ENCODE results near the gene TBC1D14. TPM values are rescaled to one million over a fixed set of nuclear protein-coding genes. Genes with fewer than 3 reads are reported as not detected.

TBC1D14 gene
- total RNA-seq, 4 donors from 2014 or later: 44.8 to 67.7 (median 55.7) TPM

DNA sequence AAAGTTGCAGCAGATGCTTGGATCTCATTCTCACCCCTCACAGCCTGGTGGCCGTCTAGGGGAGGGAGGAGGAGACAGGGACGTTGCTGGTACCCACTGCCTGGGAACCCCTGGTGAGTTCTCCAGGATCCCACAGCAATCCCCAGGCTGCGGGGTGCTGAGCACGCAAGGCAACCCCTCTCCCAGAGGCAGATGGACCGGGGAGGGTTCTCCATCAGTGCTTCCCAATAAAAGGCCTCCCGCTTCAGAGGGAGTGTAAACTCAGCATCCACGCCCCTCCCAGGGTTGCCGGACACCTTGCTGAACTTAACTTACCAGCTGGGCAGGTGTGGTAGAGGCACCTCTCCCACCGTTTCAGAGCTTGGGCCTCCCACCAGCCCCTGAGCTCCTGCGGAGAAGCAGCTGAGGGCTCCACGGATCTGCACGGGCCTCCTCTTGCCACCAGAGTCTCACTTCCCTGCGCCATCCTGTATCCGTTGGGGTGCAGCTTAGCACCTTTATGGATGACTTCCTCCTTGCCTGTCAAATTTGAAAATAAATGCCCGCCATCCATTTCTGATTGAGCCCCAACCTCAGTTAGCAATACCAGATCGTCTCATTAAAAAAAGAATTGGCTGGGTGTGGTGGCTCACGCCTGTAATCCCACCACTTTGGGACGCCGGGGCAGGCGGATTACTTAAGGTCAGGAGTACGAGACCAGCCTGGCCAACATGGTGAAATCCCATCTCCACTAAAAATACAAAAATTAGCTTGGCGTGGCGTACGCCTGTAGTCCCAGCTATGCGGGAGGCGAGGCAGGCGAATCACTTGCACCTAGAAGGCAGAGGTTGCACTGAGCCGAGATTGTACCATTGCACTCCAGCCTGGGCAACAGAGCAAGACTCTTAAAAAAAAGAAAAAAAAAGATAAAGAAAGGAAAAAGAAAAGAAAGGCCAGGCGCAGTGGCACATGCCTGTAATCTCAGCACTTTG is 14.8 kb upstream of the TBC1D14 start:
- TF ChIP-seq, protein P1, sequence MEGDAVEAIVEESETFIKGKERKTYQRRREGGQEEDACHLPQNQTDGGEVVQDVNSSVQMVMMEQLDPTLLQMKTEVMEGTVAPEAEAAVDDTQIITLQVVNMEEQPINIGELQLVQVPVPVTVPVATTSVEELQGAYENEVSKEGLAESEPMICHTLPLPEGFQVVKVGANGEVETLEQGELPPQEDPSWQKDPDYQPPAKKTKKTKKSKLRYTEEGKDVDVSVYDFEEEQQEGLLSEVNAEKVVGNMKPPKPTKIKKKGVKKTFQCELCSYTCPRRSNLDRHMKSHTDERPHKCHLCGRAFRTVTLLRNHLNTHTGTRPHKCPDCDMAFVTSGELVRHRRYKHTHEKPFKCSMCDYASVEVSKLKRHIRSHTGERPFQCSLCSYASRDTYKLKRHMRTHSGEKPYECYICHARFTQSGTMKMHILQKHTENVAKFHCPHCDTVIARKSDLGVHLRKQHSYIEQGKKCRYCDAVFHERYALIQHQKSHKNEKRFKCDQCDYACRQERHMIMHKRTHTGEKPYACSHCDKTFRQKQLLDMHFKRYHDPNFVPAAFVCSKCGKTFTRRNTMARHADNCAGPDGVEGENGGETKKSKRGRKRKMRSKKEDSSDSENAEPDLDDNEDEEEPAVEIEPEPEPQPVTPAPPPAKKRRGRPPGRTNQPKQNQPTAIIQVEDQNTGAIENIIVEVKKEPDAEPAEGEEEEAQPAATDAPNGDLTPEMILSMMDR (IDR thresholded peaks at IDR 0.05): no peak
- no peak for TF ChIP-seq POLR2A (IDR thresholded peaks at IDR 0.05)
- DNase-seq: peak in 1 of 3 donors; percentile 44

GRCh38 chr4:6896035-6896434 is 13.6 kb upstream of the TBC1D14 start:
- H3K27me3 ChIP-seq: no peaks in the 10 kb centered on the region
- H3K4me1 ChIP-seq: peaks cover 0 to 24% (median 7%) of the 10 kb centered on the region in 4 donors
- TF ChIP-seq, protein P1 (IDR thresholded peaks at IDR 0.05): no peak
- no peak for TF ChIP-seq POLR2A (IDR thresholded peaks at IDR 0.05)
- H3K4me3 ChIP-seq: no peak overlapping the region
- DNase-seq: no peak
- H3K36me3 ChIP-seq: no peaks in the 10 kb centered on the region
- H3K27ac ChIP-seq: no peak overlapping the region
- H3K9me3 ChIP-seq: no peaks in the 10 kb centered on the region

More for the DNA sequence above, 14.8 kb upstream of the TBC1D14 start:
- Histone ChIP-seq H3K4me1 (peaks cover 0 to 24% (median 7%) of the 10 kb centered on the region in 4 donors), H3K4me3 (no peak overlapping the region), H3K27me3 (no peaks in the 10 kb centered on the region), H3K36me3 (no peaks in the 10 kb centered on the region), H3K27ac (peak overlapping the region in 3 of 4 donors; percentile 58 to 84 (median 75)), H3K9me3 (no peaks in the 10 kb centered on the region)

GRCh38 chr4:6898763-6899162 is 10.9 kb upstream of the TBC1D14 start:
- Histone ChIP-seq H3K9me3 (no peaks in the 10 kb centered on the region), H3K4me3 (no peak overlapping the region), H3K27ac (peak overlapping the region in 3 of 4 donors; percentile 29 to 60 (median 58)), H3K36me3 (no peaks in the 10 kb centered on the region), H3K27me3 (no peaks in the 10 kb centered on the region), H3K4me1 (peaks cover 0 to 7% (median 0%) of the 10 kb centered on the region in 4 donors)
- no peak for TF ChIP-seq POLR2A (IDR thresholded peaks at IDR 0.05)
- TF ChIP-seq, protein P1 (IDR thresholded peaks at IDR 0.05): no peak
- peak in 1 of 3 donors; percentile 34 for DNase-seq

DNA sequence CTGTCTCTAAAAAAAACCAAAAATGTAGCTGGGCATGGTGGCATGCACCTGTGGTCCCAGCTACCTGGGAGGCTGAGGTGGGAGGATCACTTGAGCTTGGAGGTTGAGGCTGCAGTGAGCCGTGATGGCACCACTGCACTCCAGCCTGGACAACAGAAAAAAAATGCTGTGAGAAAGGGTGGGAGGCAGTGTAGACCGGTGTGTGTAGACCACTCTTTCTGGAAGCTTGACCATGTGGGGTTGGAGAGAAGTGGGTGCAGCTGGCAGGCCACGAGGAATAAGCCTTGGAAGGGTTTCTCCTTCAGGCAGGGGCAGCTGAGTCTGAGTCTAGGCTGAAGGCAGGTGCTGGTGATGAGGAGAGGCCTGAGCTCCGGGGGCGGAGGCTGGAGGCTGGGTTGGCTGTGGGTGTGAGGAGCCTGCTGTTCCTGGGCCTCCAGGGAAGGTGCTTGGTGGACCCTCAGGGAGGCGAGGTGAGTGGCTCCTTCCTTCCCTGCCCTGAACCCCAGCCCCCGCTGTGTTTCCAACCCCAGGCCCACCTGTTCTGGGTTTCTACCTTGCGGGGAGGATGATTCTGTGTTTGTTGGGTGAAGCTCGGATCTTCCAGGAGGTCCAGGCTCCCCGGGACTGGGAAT is 9.3 kb upstream of the TBC1D14 start:
- Histone ChIP-seq H3K4me3 (no peak overlapping the region), H3K9me3 (no peaks in the 10 kb centered on the region), H3K36me3 (no peaks in the 10 kb centered on the region), H3K27me3 (no peaks in the 10 kb centered on the region), H3K27ac (peak overlapping the region in 1 of 4 donors; percentile 38), H3K4me1 (no peaks in the 10 kb centered on the region)
- TF ChIP-seq, protein P1 (IDR thresholded peaks at IDR 0.05): no peak
- no peak for TF ChIP-seq POLR2A (IDR thresholded peaks at IDR 0.05)
- peak in 1 of 3 donors; percentile 38 for DNase-seq

DNA sequence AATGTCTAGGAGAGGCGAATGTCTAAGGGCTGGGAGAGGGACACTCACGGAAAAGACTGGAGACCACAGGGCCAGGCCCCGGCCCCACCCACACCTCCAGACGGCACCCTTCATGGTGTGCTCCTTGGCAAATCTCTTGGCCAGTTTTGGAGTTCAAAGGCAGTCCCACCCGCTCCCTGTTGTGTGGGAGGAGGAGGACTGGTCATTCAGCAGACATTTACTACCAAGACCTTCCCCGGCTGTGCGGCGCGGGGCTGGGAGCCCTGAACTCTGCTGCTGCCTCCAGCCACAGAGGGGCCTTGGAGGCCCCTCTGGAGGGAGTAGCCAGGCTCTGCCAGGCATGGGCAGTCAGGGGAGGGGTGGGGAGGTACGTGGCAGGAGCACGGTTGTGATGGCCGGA is 8.7 kb upstream of the TBC1D14 start:
- peak in 1 of 3 donors; percentile 43 for DNase-seq
- TF ChIP-seq, protein P1 (IDR thresholded peaks at IDR 0.05): no peak
- TF ChIP-seq POLR2A (IDR thresholded peaks at IDR 0.05): no peak
- Histone ChIP-seq H3K4me3 (no peak overlapping the region), H3K27ac (no peak overlapping the region), H3K36me3 (no peaks in the 10 kb centered on the region), H3K9me3 (no peaks in the 10 kb centered on the region), H3K27me3 (no peaks in the 10 kb centered on the region), H3K4me1 (no peaks in the 10 kb centered on the region)
